GM23248 (cell line): Measurements from ENCODE around the gene CNN2.

Experiments used
- EZH2 ChIP-seq: fragments of 200-600 bp; sonication (generic); IDR thresholded peaks from 2 replicates; pipeline ENCODE4 v1.6.1; 2018; ENCODE audit warnings: antibody characterized with exemption, mild to moderate bottlenecking; ENCODE audit not compliant: insufficient read depth, poor library complexity, severe bottlenecking
- EZH2phosphoT487 ChIP-seq: fragments of 200-600 bp; sonication (generic); IDR thresholded peaks from 2 replicates; pipeline ENCODE4 v1.6.1; 2018; ENCODE audit warnings: antibody characterized with exemption, moderate library complexity, mild to moderate bottlenecking, low read depth; ENCODE audit not compliant: insufficient read depth

GRCh38 chr19:993831-994393, 32.5 kb upstream of the CNN2 start:
- TF ChIP-seq EZH2phosphoT487 (no peak), EZH2 (no peak)
